ENCODE measurements around the gene ADGRB3.
"Not testable (repeated sequence)": the region's sequence is repeated elsewhere in the genome, so short reads cannot be mapped to it uniquely, and the experiment has no call there.

The ADGRB3 gene

DNA sequence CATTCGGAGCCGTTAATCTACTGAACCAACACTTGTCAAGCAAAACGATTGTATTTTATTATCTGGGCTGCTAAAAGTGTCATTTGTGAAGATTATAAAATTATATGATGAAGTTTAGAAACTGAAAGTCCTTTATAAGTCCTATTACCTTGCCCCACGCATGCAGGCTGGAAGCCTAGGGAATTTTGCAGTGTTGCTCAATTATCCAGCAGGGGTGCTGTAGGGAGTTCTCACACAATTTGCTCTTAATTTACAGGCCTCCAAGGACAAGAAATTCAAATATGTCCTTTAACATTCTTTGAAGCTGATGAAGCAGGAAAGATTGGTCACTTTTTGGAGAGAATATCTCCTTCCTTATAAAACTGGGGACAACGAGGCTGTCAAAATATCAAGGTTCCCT lies 792.8 kb downstream of the ADGRB3 start:
- no peak for DNase-seq (ENCODE audit: low spot score)

DNA sequence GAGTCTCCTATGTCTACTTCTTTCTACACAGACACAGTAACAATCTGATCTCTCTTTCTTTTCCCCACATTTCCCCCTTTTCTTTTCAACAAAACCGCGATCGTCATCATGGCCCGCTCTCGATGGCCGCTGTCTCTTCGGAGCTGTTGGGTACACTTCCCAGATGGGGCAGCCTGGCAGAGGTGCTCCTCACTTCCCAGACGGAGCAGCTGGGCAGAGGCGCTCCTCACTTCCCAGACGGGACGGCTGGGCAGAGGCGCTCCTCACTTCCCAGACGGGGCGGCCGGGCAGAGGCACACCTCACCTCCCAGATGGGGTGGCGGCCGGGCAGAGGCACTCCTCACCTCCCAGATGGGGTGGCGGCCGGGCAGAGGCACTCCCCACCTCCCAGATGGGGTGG lies 797.1 kb downstream of the ADGRB3 start:
- not testable (repeated sequence) for DNase-seq (ENCODE audit: low spot score)

DNA sequence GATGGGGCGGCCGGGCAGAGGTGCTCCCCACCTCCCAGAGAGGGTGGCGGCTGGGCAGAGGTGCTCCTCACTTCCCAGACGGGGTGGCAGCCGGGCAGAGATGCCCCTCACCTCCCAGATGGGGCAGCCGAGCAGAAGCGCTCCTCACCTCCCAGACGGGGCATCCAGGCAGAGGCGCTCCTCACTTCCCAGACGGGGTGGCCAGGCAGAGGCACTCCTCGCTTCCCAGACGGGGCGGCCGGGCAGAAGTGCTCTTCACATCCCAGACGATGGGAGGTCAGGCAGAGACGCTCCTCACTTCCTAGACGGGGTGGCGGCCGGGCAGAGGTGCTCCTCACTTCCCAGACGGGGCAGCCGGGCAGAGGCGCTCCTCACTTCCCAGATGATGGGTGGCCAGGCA lies 798.0 kb downstream of the ADGRB3 start:
- not testable (repeated sequence) for DNase-seq (ENCODE audit: low spot score)

DNA sequence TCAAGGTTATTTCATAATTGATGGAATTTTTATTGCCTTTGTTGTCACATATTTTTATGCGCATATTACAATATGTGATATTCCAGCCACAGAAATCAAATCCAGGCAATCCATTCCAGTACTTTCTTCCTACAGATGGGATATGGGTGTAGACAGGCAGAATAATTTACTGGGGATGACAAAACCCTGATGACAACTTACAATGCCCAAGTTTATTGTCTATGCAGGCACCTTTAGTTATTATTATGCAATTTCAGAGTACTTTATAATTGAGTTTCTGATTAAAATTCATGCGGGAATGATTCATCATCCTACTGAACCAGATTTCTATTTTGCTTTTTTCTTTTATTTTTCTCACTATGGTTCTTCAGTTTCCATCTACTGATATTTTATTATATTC lies 803.0 kb downstream of the ADGRB3 start:
- DNase-seq (ENCODE audit: low spot score), result no peak
